ENCODE measurements around the gene CDC42. TPM values are rescaled to one million over a fixed set of nuclear protein-coding genes. Genes with fewer than 3 reads are reported as not detected.

Gene CDC42
- total and polyA plus RNA-seq, 2 experiments from 2014 or later: 119 to 184 TPM

GRCh38 chr1:22114083-22115012 lies 61.8 kb downstream of the CDC42 start:
- TF ChIP-seq ZNF462 (CRISPR knock-in tag; IDR thresholded peaks at IDR 0.05): no peak
- no peak for TF ChIP-seq NANOG (IDR thresholded peaks at IDR 0.05; ENCODE audit: borderline replicate concordance)
- no peak for TF ChIP-seq STAT1 (IDR thresholded peaks at IDR 0.05; ENCODE audit: unreplicated experiment)
- TF ChIP-seq REST (IDR thresholded peaks at IDR 0.05; ENCODE audit: unreplicated experiment): no peak
- no peak for TF ChIP-seq CTCF (conservative IDR thresholded peaks at IDR 0.05; ENCODE audit: low read depth in 2 of 2)
- TF ChIP-seq ETS1 (IDR thresholded peaks at IDR 0.05): no peak
- no peak for TF ChIP-seq ZNF114 (CRISPR knock-in tag; IDR thresholded peaks at IDR 0.05)
- TF ChIP-seq EZH2phosphoT487 (IDR thresholded peaks at IDR 0.05; ENCODE audit: unreplicated experiment): no peak
- TF ChIP-seq EZH2 (IDR thresholded peaks at IDR 0.05; ENCODE audit: low read depth, unreplicated experiment): no peak
- no peak for TF ChIP-seq CREB1 (CRISPR knock-in tag; IDR thresholded peaks at IDR 0.05; ENCODE audit: low read depth)
- no peak for TF ChIP-seq ZNF331 (CRISPR knock-in tag; IDR thresholded peaks at IDR 0.05; ENCODE audit: low read depth)
- no peak for TF ChIP-seq JUNB (IDR thresholded peaks at IDR 0.05; ENCODE audit: unreplicated experiment)
- TF ChIP-seq POLR2AphosphoS5 (IDR thresholded peaks at IDR 0.05; ENCODE audit: low read depth): no peak
- Mint-ChIP-seq H3K27me3 (ENCODE audit: insufficient read depth, low read depth, poor library complexity) (peaks cover 20% of the 10 kb centered on the region), H3K36me3 (ENCODE audit: low read depth) (peaks cover under 1% of the 10 kb centered on the region; the same call in 1 of the 3 replicates), H3K4me1 (peaks cover 31% of the 10 kb centered on the region), H3K4me3 (no peak overlapping the region; the same call in 2 of the 3 replicates), H3K27ac (no peak overlapping the region), H3K9me3 (no peaks in the 10 kb centered on the region; the same call in 2 of the 3 replicates)
- Histone ChIP-seq H3K4me2 (no peak overlapping the region), H3F3A (replicated peaks; ENCODE audit: low read depth) (no peaks in the 10 kb centered on the region), H3K27ac (ENCODE audit: low read depth) (0 out of 2 replicates have a peak overlapping the region, but pooled peaks have one; percentile 39), H3K4me3 (no peak overlapping the region), H3K9me2 (ENCODE audit: insufficient read depth) (no peaks in the 10 kb centered on the region), H3K4me1 (ENCODE audit: insufficient read depth) (peaks cover 5% of the 10 kb centered on the region; the same call in 1 of the 2 replicates), H3K79me2 (replicated peaks; ENCODE audit: insufficient read depth) (peaks cover 13% of the 10 kb centered on the region), H3K36me3 (ENCODE audit: insufficient read depth) (no peaks in the 10 kb centered on the region), H4K20me1 (replicated peaks; ENCODE audit: insufficient read depth) (peaks cover 24% of the 10 kb centered on the region; the same call in 1 of the 2 replicates), H3K27me3 (ENCODE audit: insufficient read depth) (no peaks in the 10 kb centered on the region), H2AFZ (no peak overlapping the region)
- ATAC-seq: peak; percentile 50
- no peak for DNase-seq (ENCODE audit: low spot score)
